ENCODE measurements around the gene PKP4. TPM values are rescaled to one million over a fixed set of nuclear protein-coding genes. Genes with fewer than 3 reads are reported as not detected.

The PKP4 gene
- total RNA-seq, 1 donor from 2014 or later = 60.8 TPM

DNA sequence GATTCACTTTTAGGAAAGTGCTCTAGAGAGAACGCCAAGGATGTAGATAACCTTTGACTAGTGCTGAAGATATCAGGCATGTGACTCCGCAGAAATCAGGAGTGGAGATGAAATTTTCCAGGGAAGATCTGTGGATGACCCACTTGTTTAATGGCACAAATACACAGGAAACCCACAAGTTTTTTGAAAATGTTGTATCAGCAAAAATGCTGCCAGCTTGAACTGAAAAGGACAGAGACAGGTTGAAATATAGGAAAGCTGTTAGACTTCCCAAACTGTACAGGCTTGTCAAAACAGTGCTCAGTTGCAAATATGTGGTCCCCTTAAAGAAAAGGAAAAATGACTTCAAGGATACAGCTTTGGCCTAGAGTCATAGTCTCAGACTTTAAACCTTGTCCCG lies 96.5 kb downstream of the PKP4 start:
- DNase-seq (ENCODE audit: low spot score in 2 of 2) = no peak
- TF ChIP-seq, protein P1, sequence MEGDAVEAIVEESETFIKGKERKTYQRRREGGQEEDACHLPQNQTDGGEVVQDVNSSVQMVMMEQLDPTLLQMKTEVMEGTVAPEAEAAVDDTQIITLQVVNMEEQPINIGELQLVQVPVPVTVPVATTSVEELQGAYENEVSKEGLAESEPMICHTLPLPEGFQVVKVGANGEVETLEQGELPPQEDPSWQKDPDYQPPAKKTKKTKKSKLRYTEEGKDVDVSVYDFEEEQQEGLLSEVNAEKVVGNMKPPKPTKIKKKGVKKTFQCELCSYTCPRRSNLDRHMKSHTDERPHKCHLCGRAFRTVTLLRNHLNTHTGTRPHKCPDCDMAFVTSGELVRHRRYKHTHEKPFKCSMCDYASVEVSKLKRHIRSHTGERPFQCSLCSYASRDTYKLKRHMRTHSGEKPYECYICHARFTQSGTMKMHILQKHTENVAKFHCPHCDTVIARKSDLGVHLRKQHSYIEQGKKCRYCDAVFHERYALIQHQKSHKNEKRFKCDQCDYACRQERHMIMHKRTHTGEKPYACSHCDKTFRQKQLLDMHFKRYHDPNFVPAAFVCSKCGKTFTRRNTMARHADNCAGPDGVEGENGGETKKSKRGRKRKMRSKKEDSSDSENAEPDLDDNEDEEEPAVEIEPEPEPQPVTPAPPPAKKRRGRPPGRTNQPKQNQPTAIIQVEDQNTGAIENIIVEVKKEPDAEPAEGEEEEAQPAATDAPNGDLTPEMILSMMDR (IDR thresholded peaks at IDR 0.05) = no peak
- H3K4me3 ChIP-seq = no peak overlapping the region
- intact Hi-C loops (cut with DNase I) = no loop called here
- no peaks in the 10 kb centered on the region for H3K36me3 ChIP-seq
- H3K27ac ChIP-seq = no peak overlapping the region
- H3K27me3 ChIP-seq = no peaks in the 10 kb centered on the region
- H3K9me3 ChIP-seq = no peaks in the 10 kb centered on the region
- no peaks in the 10 kb centered on the region for H3K4me1 ChIP-seq

DNA sequence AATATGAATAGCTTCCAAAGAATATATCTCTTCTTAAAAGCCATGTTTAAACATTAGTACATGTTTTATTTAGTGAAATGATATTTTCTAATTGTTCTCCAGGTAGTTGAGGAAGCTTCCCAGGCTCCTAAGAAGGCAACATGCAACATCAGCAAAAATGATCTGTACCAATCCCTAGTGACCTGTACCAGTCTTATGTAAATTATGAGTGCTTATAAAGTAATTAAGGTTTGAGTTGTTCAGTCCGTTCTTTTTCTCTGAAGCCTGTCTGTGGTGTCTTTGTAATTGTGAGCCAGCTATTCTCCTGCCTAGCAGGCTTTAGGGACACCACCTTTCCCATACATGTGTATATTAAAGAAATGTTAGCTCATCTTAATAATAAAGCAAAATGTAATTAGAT lies 98.2 kb downstream of the PKP4 start:
- Histone ChIP-seq H3K9me3 (no peaks in the 10 kb centered on the region), H3K4me1 (no peaks in the 10 kb centered on the region), H3K4me3 (no peak overlapping the region), H3K36me3 (no peaks in the 10 kb centered on the region), H3K27ac (no peak overlapping the region), H3K27me3 (no peaks in the 10 kb centered on the region)
- intact Hi-C loops (cut with DNase I) = no loop called here
- DNase-seq (ENCODE audit: low spot score in 2 of 2) = no peak
- TF ChIP-seq, protein P1 (IDR thresholded peaks at IDR 0.05) = no peak

DNA sequence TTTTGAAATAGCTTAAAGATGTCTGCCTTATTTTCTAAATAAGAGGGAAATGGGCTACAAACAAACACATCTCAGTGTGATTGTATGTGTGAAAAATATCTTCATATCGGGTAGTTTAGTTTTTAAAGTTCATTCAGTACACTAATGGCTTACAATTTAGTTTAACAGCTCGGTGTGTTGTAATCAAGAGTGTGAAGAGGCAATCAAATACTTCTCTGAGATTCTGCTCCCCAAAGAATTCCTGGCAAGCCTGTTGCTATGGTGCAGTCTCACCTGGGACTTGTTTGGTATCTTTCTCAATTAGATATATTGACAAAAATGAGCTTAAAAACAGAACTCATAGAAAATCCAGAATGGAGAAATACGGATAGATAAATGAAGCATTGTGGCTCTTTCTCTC lies 99.4 kb downstream of the PKP4 start:
- no peaks in the 10 kb centered on the region for H3K27me3 ChIP-seq
- H3K36me3 ChIP-seq = no peaks in the 10 kb centered on the region
- TF ChIP-seq, protein P1 (IDR thresholded peaks at IDR 0.05) = no peak
- DNase-seq (ENCODE audit: low spot score in 2 of 2) = no peak
- H3K9me3 ChIP-seq = no peaks in the 10 kb centered on the region
- no peak overlapping the region for H3K4me3 ChIP-seq
- H3K4me1 ChIP-seq = no peaks in the 10 kb centered on the region
- no peak overlapping the region for H3K27ac ChIP-seq
- intact Hi-C loops (cut with DNase I) = no loop called here

DNA sequence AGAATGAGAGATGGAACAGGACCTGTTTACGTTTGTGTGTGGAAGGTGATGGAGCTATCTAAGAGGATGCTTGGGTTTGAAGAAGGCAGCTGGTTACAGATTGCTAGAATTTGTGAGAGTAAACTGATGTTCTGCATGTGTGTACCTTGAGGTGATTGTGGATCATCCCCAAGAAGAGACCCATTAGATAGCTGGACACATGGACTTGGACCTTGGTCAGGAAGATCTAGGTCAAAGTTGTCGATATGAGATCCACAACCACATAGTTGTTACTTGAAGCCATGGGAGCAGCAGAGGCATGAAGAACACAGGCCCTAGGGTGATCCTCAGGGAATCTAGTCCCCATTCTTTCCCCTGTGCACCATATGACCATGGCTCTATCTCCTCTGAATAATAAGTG lies 101.0 kb downstream of the PKP4 start:
- intact Hi-C loops (cut with DNase I) = no loop called here

DNA sequence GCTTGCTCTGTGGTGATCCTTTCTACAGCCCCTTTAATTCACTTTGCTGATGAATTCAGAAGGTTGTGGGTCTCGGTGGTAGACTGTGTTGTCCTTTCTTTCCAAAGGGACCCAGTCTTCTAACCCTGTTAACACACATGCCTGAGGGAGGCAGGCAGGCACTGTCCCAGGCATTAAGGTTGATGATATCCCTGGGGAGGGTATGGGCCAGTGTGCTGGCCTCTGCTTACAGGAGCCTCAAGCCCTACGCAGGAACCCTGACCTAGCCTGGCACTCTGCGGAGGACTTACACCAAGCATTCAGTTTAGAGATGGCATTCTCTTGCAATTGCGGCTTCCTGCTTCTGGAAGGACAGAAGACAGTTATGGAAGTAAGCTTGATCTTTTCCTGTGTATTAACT lies 102.5 kb downstream of the PKP4 start:
- no peaks in the 10 kb centered on the region for H3K36me3 ChIP-seq
- H3K9me3 ChIP-seq = no peaks in the 10 kb centered on the region
- no peaks in the 10 kb centered on the region for H3K27me3 ChIP-seq
- H3K4me1 ChIP-seq = no peaks in the 10 kb centered on the region
- TF ChIP-seq, protein P1 (IDR thresholded peaks at IDR 0.05) = no peak
- intact Hi-C loops (cut with DNase I) = no loop called here
- no peak overlapping the region for H3K27ac ChIP-seq
- no peak for DNase-seq (ENCODE audit: low spot score in 2 of 2)
- H3K4me3 ChIP-seq = no peak overlapping the region

More for the DNA sequence above, 101.0 kb downstream of the PKP4 start:
- no peaks in the 10 kb centered on the region for H3K36me3 ChIP-seq
- DNase-seq (ENCODE audit: low spot score in 2 of 2) = no peak
- H3K4me1 ChIP-seq = no peaks in the 10 kb centered on the region
- H3K27ac ChIP-seq = no peak overlapping the region
- TF ChIP-seq, protein P1 (IDR thresholded peaks at IDR 0.05) = no peak
- no peaks in the 10 kb centered on the region for H3K27me3 ChIP-seq
- H3K9me3 ChIP-seq = no peaks in the 10 kb centered on the region
- H3K4me3 ChIP-seq = no peak overlapping the region

DNA sequence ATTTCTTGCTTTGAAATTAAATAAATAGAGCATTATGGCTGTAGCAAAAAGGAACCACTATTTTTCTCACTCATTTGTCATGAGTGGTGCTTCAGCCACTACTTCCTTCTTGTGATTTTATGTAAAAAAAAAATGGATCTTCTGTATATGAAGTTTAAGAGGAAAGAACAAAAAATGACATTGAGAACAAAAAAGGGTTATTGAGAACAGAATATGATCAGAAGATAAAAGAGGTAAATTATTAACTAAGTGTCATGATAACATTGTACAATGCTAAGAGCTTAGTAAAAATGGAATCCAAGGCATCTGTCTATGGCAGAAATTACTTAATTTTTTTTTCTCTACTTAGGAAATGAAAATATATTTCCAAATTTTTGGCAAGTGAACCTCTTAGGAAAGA lies 103.5 kb downstream of the PKP4 start:
- no peaks in the 10 kb centered on the region for H3K36me3 ChIP-seq
- no peaks in the 10 kb centered on the region for H3K9me3 ChIP-seq
- H3K27ac ChIP-seq = no peak overlapping the region
- TF ChIP-seq, protein P1 (IDR thresholded peaks at IDR 0.05) = no peak
- H3K4me1 ChIP-seq = no peaks in the 10 kb centered on the region
- H3K27me3 ChIP-seq = no peaks in the 10 kb centered on the region
- intact Hi-C loops (cut with DNase I) = no loop called here
- no peak overlapping the region for H3K4me3 ChIP-seq
- DNase-seq (ENCODE audit: low spot score in 2 of 2) = no peak

Measured in ascending aorta (tissue), 2 donors.